ENCODE measurements around the gene CSTPP1. TPM values are rescaled to one million over a fixed set of nuclear protein-coding genes. Genes with fewer than 3 reads are reported as not detected.

The CSTPP1 gene
- total and polyA plus RNA-seq, 2 donors (not counting 3 experiments of a cell fraction or from before 2014, with no cell fraction given): 25.9 to 38.2 TPM

DNA sequence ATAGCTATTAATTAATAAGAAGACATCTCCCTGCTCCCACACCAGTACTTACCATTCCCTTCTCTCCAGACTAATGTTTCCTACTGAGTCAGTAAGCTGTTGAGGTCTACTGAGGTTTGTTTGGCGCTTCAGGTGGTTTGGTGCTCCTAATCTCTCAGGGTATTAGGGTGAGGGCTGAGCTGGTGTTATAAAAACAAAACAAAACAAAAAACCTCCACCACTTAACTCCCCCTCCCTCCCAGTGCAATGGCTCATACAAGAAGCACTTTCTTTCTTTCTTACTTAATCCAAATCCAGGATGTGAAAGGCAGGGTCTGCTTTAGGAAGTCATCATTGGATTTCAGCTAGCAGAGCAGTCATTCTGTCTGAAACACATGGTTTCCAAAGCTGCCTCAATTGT is 15.3 kb downstream of the CSTPP1 start:
- CTCF ChIA-PET: interaction anchor here (1.2 to 1.7 kb wide), 3 partner anchors 45 to 201 kb away, joined by 3 to 5 read pairs (median 3); no protein-coding TSS in a partner anchor
- POLR2A ChIA-PET: no interaction called here

More for the DNA sequence above, 15.3 kb downstream of the CSTPP1 start:
- BruUV-seq (replicated peaks): no TSS peak
- no peak overlapping the region for H3K27ac ChIP-seq (ENCODE audit: insufficient read depth, low read depth, low read length)
- no peak overlapping the region for H2AFZ ChIP-seq (ENCODE audit: low read depth, low read length)
- H3K79me2 ChIP-seq (ENCODE audit: control insufficient read depth, insufficient read depth, low read length): no peaks in the 10 kb centered on the region
- H4K20me1 ChIP-seq (replicated peaks; ENCODE audit: control insufficient read depth, extremely low read depth, insufficient read depth, low read length): no peaks in the 10 kb centered on the region
- H3K9me3 ChIP-seq (replicated peaks; ENCODE audit: control insufficient read depth, insufficient read depth, low read length): no peaks in the 10 kb centered on the region
- intact Hi-C loops (cut with micrococcal nuclease): no loop called here
- peaks cover 13% of the 10 kb centered on the region for H3K4me1 ChIP-seq (ENCODE audit: control insufficient read depth, extremely low read depth, insufficient read depth, low read length)
- no peak overlapping the region for H3K4me2 ChIP-seq (ENCODE audit: insufficient read depth, low read length)
- H3K36me3 ChIP-seq (ENCODE audit: control insufficient read depth in 2 of 2, extremely low read depth in 1 of 2, insufficient read depth in 2 of 2, low read length in 2 of 2): no peaks in the 10 kb centered on the region
- DNase-seq (ENCODE audit: low read depth, low spot score) (peak; percentile 2), FAIRE-seq (no peak)
- no peaks in the 10 kb centered on the region for H3K27me3 ChIP-seq (ENCODE audit: control insufficient read depth in 2 of 2, insufficient read depth in 2 of 2, low read length in 2 of 2)
- dilution Hi-C loops (cut with MboI; ENCODE audit: extremely low pct_ligation_motif_present, low sequenced_read_pairs): no loop called here
- TF ChIP-seq, protein P1, sequence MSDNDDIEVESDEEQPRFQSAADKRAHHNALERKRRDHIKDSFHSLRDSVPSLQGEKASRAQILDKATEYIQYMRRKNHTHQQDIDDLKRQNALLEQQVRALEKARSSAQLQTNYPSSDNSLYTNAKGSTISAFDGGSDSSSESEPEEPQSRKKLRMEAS (IDR thresholded peaks at IDR 0.05; ENCODE audit: insufficient read depth, insufficient read length): no peak
- TF ChIP-seq JUN (IDR thresholded peaks at IDR 0.05; ENCODE audit: borderline replicate concordance, insufficient read depth, insufficient read length, low read depth) (no peak), GATA2 (IDR thresholded peaks at IDR 0.05; ENCODE audit: insufficient read depth, insufficient read length, low read depth, low read length) (no peak), POLR2A (IDR thresholded peaks at IDR 0.05; ENCODE audit: low read depth, low read length) (no peak), EZH2 (IDR thresholded peaks at IDR 0.05; ENCODE audit: borderline replicate concordance, low read depth, low read length, severe bottlenecking) (no peak), FOS (IDR thresholded peaks at IDR 0.05; ENCODE audit: borderline replicate concordance, insufficient read depth, low read length) (no peak), POLR2AphosphoS5 (IDR thresholded peaks at IDR 0.05; ENCODE audit: insufficient read depth, low read depth, low read length) (no peak), MYC (IDR thresholded peaks at IDR 0.05; ENCODE audit: low read depth, low read length) (no peak)
- TF ChIP-seq, protein P2, sequence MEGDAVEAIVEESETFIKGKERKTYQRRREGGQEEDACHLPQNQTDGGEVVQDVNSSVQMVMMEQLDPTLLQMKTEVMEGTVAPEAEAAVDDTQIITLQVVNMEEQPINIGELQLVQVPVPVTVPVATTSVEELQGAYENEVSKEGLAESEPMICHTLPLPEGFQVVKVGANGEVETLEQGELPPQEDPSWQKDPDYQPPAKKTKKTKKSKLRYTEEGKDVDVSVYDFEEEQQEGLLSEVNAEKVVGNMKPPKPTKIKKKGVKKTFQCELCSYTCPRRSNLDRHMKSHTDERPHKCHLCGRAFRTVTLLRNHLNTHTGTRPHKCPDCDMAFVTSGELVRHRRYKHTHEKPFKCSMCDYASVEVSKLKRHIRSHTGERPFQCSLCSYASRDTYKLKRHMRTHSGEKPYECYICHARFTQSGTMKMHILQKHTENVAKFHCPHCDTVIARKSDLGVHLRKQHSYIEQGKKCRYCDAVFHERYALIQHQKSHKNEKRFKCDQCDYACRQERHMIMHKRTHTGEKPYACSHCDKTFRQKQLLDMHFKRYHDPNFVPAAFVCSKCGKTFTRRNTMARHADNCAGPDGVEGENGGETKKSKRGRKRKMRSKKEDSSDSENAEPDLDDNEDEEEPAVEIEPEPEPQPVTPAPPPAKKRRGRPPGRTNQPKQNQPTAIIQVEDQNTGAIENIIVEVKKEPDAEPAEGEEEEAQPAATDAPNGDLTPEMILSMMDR (IDR thresholded peaks at IDR 0.05; ENCODE audit: extremely low read depth in 1 of 2, insufficient read depth in 1 of 2, low read depth in 1 of 2, low read length in 2 of 2): no peak
- H3K9me1 ChIP-seq (replicated peaks; ENCODE audit: control insufficient read depth, extremely low read depth, insufficient read depth, low read length): no peaks in the 10 kb centered on the region
- no peak overlapping the region for H3K9ac ChIP-seq (replicated peaks; ENCODE audit: extremely low read depth, insufficient read depth, low read length)
- H3K4me3 ChIP-seq (replicated peaks in 1 of 3; ENCODE audit: insufficient read depth in 1 of 3, low read depth in 1 of 3, low read length in 3 of 3): no peak overlapping the region

Data from endothelial cell of umbilical vein (primary cell).